ENCODE data around the gene PMF1.

Gene PMF1

DNA sequence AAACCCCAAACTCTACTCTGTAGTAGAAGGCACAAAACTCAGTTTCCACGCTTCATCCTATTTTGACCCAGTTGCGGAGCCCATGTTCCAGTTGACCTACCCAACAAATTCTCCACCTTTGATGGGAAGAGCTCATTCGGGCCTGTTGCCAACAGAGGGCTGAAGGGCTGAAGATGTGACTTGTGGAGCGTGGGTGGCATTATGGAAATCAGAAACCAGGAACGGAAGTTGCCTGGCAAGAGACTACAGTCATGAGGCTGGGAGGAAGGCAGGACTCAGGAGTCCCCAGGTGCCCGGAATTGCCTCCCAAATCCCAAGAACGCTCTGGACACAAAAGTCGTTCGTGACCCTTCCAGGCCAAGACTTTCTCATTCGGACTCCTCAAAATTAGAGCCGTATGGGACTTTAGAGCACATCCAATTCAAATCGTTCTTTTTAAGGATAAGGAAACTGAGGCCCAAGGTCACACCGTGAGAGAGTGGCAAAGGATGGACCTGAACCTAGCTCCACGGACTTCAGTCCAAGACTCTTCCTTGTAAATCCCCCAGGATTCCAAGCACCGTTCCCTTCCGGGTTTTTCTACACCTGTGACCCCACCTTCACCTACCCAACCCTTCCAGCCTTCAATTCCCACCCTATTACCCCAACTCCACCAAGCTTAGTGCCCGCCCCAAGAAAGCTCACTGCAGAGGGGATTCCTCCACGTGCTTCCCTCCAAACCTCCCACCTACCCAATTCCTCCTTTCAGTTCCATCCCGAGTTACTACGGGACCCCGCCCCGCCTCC lies 69.1 kb downstream of the PMF1 start:
- FAIRE-seq, result no peak
- TF ChIP-seq CTCF (IDR thresholded peaks at IDR 0.05; ENCODE audit: insufficient read depth, missing control alignments), result no peak

DNA sequence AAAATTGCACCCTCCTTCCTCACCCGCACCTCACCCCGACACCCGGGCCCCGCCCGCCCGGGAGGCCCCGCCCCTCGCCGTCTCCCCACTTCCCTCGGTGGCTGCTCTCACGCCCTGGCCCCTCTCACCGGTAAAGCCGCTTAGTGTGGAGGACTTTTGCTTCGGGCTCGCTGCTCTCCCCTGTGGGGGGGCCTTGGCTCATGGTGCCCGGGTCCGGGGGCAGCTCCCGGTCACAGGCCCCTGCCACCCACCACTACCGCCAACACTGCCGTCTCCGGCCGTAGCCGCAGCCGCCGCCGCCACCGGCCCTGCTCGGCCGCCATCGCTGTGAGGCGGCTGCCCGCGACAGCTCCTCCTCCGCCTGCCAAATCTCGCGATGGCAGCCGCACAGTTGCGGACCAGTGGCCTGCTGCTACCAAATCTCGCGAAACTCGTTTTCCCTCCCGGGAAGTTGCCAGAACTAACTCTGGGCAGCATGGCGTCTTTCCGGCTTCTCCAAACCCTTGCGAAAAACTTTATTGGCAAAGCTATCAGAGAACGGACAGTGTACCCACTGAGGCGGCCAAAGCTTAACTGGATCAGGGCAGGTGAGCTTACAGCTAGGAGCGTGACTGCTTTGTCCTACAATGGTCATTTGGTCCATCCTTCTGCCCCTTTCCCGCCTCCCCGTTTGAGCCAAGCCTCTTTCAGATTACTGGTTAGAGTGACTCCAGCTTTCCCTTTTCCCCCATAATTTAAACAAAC lies 69.8 kb downstream of the PMF1 start, which contains the start of gene SMG5:
Gene SMG5, minus strand, starts transcription at position 347 of the 744 bp plus-strand sequence. Its CDS starts 145 bp downstream, at position 202.
- TF ChIP-seq CTCF (IDR thresholded peaks at IDR 0.05; ENCODE audit: insufficient read depth, missing control alignments), result no peak

More for the DNA sequence above, 69.1 kb downstream of the PMF1 start:
- DNase-seq (ENCODE audit: insufficient read length, low spot score), result no peak

DNA sequence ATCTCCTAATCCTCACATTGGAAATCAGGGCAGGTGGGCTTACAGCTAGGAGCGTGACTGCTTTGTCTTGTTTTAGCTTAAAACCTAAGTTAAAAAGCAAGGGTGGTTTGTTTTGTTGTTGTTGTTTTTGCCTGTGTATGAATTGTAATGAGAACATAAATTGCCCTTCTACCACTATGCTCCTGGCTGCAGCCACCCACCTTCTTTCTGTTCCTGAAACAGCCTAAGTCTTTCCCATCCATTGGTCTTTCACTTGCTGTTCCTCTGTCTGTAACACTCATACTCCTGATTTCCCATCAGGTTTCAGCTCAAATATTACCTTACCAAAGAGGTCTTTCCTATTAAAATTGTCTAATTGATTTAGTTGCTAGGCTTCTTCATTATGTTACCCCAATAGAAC lies 70.7 kb downstream of the PMF1 start:
- DNase-seq (ENCODE audit: insufficient read length, low spot score) (no peak), FAIRE-seq (no peak)
- no peak for TF ChIP-seq CTCF (IDR thresholded peaks at IDR 0.05; ENCODE audit: insufficient read depth, missing control alignments)

More for the DNA sequence above, 69.8 kb downstream of the PMF1 start, which contains the start of gene SMG5:
- peak; percentile 76 for DNase-seq (ENCODE audit: insufficient read length, low spot score)
- FAIRE-seq, result peak; percentile 69

DNA sequence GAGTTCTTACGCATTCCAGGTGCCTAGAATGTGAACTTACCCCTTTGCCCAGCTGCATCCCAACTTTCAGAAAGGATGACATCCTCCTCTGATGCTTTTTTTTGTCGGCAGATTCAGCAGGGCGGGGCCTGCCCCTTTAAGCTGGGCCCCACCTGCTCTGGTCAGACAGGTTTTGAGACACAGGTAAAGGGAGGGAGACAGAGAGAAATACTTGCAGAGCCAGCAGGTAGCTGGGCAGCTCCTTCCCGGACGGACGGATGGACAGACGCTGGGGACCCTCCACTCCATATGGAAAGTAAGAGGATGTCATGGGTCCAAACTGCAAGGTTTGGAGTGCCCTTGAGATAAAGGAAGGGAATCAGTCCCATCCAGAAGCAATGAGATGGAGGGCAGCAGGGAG lies 71.3 kb downstream of the PMF1 start, which contains the start of gene TMEM79:
Gene TMEM79, plus strand, starts transcription at position 214 of the 400 bp plus-strand sequence. CDS start 902 bp downstream, outside the sequence.
- TF ChIP-seq CTCF (IDR thresholded peaks at IDR 0.05; ENCODE audit: insufficient read depth, missing control alignments), result no peak
- DNase-seq (ENCODE audit: insufficient read length, low spot score) (no peak), FAIRE-seq (no peak)

GRCh38 chr1:156284757-156285156 lies 72.0 kb downstream of the PMF1 start:
- no peak for TF ChIP-seq CTCF (IDR thresholded peaks at IDR 0.05; ENCODE audit: insufficient read depth, missing control alignments)
- FAIRE-seq (no peak), DNase-seq (ENCODE audit: insufficient read length, low spot score) (no peak)

- FAIRE-seq (no peak), DNase-seq (ENCODE audit: insufficient read length, low spot score) (no peak)
- TF ChIP-seq CTCF (IDR thresholded peaks at IDR 0.05; ENCODE audit: insufficient read depth, missing control alignments), result no peak
These were observed 72.6 kb downstream of the PMF1 start for GRCh38 chr1:156285437-156285836.
